Vagina (tissue), 2 donors: ENCODE measurements around the gene SCAF1.

Source experiments
- CTCF ChIP-seq, 3 experiments: fragments of 450-650 bp in 2 of 3; fragments of 200-600 bp in 1 of 3; sonication (generic) in 1 of 3; IDR thresholded peaks; one replicate each; pipeline ENCODE4 v1.5.1; 2017 to 2019; ENCODE audit warnings: antibody characterized with exemption in 3 of 3, mild to moderate bottlenecking in 2 of 3, moderate library complexity in 2 of 3
- POLR2A ChIP-seq, 2 donors: fragments of 450-650 bp; IDR thresholded peaks; one replicate each; pipeline ENCODE4 v1.6.1; 2017; ENCODE audit warnings: antibody characterized with exemption in 2 of 2, mild to moderate bottlenecking in 2 of 2, moderate library complexity in 2 of 2
- POLR2AphosphoS5 ChIP-seq, 2 donors: sonication (generic); formaldehyde crosslinking; IDR thresholded peaks; one replicate each; pipeline ENCODE4 v1.9.0; 2017; ENCODE audit warnings: antibody characterized with exemption in 2 of 2, mild to moderate bottlenecking in 2 of 2, low read depth in 1 of 2; ENCODE audit not compliant: insufficient read depth in 1 of 2

DNA sequence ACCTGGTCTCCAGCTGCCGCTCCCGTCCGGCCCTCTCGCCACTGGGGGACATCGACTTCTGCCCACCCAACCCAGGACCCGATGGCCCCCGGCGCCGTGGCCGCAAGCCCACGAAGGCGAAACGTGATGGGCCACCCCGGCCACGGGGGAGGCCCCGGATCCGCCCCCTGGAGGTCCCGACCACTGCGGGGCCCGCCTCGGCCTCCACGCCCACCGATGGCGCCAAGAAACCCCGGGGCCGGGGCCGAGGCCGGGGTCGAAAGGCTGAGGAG lies 44.4 kb upstream of the SCAF1 start:
- TF ChIP-seq CTCF (IDR thresholded peaks at IDR 0.05) = no peak
- no peak for TF ChIP-seq POLR2A (IDR thresholded peaks at IDR 0.05)
- no peak for TF ChIP-seq POLR2AphosphoS5 (IDR thresholded peaks at IDR 0.05; ENCODE audit: insufficient read depth in 1 of 2, low read depth in 1 of 2)
